ENCODE measurements around the gene EHMT1.

GRCh38 chr9:137674307-137674975 lies 55.6 kb downstream of the EHMT1 start:
- TF ChIP-seq CTCF (IDR thresholded peaks at IDR 0.05; ENCODE audit: insufficient read depth, low read length, poor library complexity, severe bottlenecking) (no peak), EZH2phosphoT487 (conservative IDR thresholded peaks at IDR 0.05; ENCODE audit: low read length) (no peak)

Measured in SU-DHL-6 (cell line).